RWPE2 (cell line): Measurements from ENCODE around the gene DTNB.
A peak's percentile ranks its signal among the peaks of the same experiment; 100 is the strongest.

Experiments
- ATAC-seq: fragments of 200-7000 bp; cut with Tn5 transposase; 3 replicates; pipeline ENCODE4 v1.9.1; 2021; ENCODE audit warnings: low read depth
- DNase-seq: peaks from one replicate; pipeline ENCODE4 v3.0.0-alpha.2; 2020; ENCODE audit warnings: low spot score
- H3K27ac ChIP-seq: fragments of 450-650 bp; 2 replicates; pipeline ENCODE4 v1.5.1; 2017; ENCODE audit warnings: mild to moderate bottlenecking; ENCODE audit not compliant: poor library complexity, severe bottlenecking
- H3K27me3 ChIP-seq: fragments of 250-450 bp; sonication (Bioruptor Pico); 2 replicates; pipeline ENCODE4 v1.5.1; 2021; ENCODE audit warnings: mild to moderate bottlenecking, moderate library complexity; ENCODE audit not compliant: insufficient read depth, poor library complexity, severe bottlenecking
- H3K36me3 ChIP-seq: fragments of 250-450 bp; sonication (Bioruptor Pico); 2 replicates; pipeline ENCODE4 v1.5.1; 2020; ENCODE audit warnings: low read depth, mild to moderate bottlenecking, moderate library complexity
- H3K4me1 ChIP-seq: fragments of 250-450 bp; sonication (Bioruptor Pico); 2 replicates; pipeline ENCODE4 v1.5.1; 2021; ENCODE audit warnings: mild to moderate bottlenecking, moderate library complexity; ENCODE audit not compliant: insufficient read depth, poor library complexity, severe bottlenecking
- H3K4me3 ChIP-seq: fragments of 250-450 bp; sonication (Bioruptor Pico); 2 replicates; pipeline ENCODE4 v1.5.1; 2021; ENCODE audit warnings: mild to moderate bottlenecking, moderate library complexity; ENCODE audit not compliant: severe bottlenecking
- H3K9me3 ChIP-seq: fragments of 250-450 bp; sonication (Bioruptor Pico); 2 replicates; pipeline ENCODE4 v1.5.1; 2021; ENCODE audit warnings: mild to moderate bottlenecking, moderate library complexity; ENCODE audit not compliant: severe bottlenecking
- TF ChIP-seq, protein P1 (sequence below): fragments of 450-650 bp; IDR thresholded peaks from one replicate; pipeline ENCODE4 v1.5.1; 2017; ENCODE audit warnings: mild to moderate bottlenecking, moderate library complexity; ENCODE audit not compliant: poor library complexity, severe bottlenecking

DTNB gene

DNA sequence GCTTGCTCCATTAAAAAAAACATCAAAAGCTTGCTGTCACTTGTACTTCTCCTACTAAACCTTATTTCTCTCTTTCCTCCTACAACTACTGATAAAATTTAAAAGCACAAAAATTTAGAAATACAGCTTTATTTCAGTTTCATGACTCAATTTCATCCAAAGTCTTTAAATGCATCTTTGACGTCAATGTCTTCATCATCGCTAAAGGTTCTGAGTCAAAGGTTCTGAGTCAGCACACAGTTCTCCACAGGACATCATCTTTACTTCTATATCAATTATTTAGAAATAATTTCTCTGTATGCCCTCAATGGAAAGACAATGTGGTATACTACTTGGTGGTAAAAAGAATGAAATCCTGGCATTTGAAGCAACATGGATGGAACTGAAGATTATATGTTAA, 167.8 kb downstream of the DTNB start:
- H3K4me1 ChIP-seq = peaks cover 16% of the 10 kb centered on the region
- H3K27me3 ChIP-seq = no peaks in the 10 kb centered on the region
- H3K9me3 ChIP-seq = no peaks in the 10 kb centered on the region
- ATAC-seq (peak; percentile 58; the same call in 2 of the 3 replicates), DNase-seq (no peak)
- H3K4me3 ChIP-seq = no peak overlapping the region
- H3K27ac ChIP-seq = peak overlapping the region; percentile 17
- TF ChIP-seq, protein P1, sequence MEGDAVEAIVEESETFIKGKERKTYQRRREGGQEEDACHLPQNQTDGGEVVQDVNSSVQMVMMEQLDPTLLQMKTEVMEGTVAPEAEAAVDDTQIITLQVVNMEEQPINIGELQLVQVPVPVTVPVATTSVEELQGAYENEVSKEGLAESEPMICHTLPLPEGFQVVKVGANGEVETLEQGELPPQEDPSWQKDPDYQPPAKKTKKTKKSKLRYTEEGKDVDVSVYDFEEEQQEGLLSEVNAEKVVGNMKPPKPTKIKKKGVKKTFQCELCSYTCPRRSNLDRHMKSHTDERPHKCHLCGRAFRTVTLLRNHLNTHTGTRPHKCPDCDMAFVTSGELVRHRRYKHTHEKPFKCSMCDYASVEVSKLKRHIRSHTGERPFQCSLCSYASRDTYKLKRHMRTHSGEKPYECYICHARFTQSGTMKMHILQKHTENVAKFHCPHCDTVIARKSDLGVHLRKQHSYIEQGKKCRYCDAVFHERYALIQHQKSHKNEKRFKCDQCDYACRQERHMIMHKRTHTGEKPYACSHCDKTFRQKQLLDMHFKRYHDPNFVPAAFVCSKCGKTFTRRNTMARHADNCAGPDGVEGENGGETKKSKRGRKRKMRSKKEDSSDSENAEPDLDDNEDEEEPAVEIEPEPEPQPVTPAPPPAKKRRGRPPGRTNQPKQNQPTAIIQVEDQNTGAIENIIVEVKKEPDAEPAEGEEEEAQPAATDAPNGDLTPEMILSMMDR = no peak
- H3K36me3 ChIP-seq = no peaks in the 10 kb centered on the region

DNA sequence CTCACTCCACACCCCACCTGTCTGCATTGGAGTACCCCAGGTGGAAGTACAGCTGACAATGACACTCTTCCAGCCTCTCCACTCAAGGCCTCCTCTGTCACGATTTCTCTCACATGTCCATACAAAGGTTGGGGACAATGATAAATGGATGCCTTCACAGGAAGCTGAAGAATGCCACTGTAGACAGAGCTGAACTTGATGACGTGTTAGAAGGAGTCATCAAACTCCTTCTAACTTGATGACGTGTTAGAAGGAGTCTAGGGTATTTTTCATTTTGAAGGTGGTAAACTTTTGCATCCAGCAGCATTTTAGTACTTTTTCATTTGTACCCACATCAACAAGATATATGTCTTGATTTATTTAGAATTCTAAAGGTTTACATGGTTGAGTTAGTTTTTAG, 168.2 kb downstream of the DTNB start:
- Histone ChIP-seq H3K4me3 (no peak overlapping the region), H3K9me3 (no peaks in the 10 kb centered on the region), H3K36me3 (no peaks in the 10 kb centered on the region), H3K27ac (peak overlapping the region; percentile 17), H3K27me3 (no peaks in the 10 kb centered on the region), H3K4me1 (peaks cover 16% of the 10 kb centered on the region)
- TF ChIP-seq, protein P1 = no peak
- ATAC-seq (no peak), DNase-seq (no peak)

DNA sequence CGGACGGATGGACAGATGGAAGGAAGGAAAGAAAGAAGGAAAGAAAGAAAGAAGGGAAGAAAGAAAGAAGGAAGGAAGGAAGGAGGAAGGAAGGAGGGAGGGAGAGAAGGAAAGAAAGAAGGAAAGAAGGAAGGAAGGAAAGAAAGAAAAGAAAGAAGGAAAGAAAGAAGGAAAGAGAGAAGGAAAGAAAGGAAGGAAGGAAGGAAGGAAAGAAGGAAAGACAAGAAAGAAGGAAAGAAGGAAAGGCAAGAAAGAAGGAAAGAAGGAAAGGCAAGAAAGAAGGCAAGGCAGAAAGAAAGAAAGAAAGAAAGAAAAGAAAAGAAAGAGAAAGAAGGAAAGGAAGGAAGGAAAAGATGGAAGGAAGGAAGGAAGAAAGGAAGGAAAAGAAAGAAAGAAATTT, 169.1 kb downstream of the DTNB start:
- TF ChIP-seq, protein P1 = no peak
- no peaks in the 10 kb centered on the region for H3K27me3 ChIP-seq
- H3K4me3 ChIP-seq = no peak overlapping the region
- no peak overlapping the region for H3K27ac ChIP-seq
- H3K4me1 ChIP-seq = peaks cover 16% of the 10 kb centered on the region
- no peaks in the 10 kb centered on the region for H3K9me3 ChIP-seq
- no peaks in the 10 kb centered on the region for H3K36me3 ChIP-seq
- DNase-seq = no peak
- no peak for ATAC-seq

DNA sequence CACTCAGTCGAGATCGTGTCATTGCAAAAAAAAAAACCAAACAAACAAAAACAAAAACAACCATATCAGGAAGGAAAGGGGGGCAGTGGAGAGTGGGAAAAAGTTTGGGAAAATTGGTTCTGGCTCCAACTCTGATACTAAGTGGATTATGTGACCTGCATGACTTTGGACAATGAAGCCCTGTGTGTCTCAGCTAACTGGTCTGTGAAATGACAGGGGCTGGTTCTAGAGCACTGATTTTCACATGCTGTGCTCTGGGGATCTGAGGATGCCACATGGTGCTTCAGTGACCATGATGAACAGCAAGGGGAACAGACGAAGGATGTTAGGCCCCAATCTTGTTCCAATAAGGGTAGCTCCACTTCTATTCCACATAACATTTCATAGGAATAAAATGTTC, 174.2 kb downstream of the DTNB start:
- no peak overlapping the region for H3K27ac ChIP-seq
- no peaks in the 10 kb centered on the region for H3K4me1 ChIP-seq
- H3K9me3 ChIP-seq = no peaks in the 10 kb centered on the region
- TF ChIP-seq, protein P1 = no peak
- no peak for ATAC-seq
- no peak for DNase-seq
- no peaks in the 10 kb centered on the region for H3K27me3 ChIP-seq
- no peaks in the 10 kb centered on the region; the same call in 1 of the 2 replicates for H3K36me3 ChIP-seq
- no peak overlapping the region for H3K4me3 ChIP-seq

DNA sequence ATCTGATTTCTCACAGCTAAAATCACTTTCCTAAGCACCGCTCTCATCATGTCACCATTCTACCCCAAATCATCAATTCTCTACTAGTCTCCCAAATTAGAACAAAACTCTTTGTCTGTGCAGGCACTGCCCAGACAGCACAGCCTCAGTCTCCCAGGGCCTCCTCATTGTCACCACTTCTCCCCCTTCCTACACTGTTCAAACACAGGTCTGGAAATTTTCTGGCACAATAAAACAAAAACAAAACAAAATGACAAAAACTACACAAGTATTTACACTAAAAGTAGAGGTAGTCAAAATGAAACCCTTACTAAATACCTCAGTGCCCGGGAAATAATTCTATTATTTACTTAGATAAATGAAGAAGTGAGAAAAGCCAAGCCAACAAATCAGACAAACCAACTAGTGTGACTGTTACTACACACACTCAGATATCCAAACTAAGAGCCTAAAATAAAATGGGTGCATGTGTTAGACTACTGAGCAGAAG, 175.4 kb downstream of the DTNB start:
- no peak for DNase-seq
- Histone ChIP-seq H3K27ac (no peak overlapping the region), H3K4me3 (no peak overlapping the region), H3K36me3 (no peaks in the 10 kb centered on the region; the same call in 1 of the 2 replicates), H3K9me3 (no peaks in the 10 kb centered on the region), H3K27me3 (no peaks in the 10 kb centered on the region), H3K4me1 (no peaks in the 10 kb centered on the region)
- TF ChIP-seq, protein P1 = no peak
- no peak for ATAC-seq
